A549 (cell line): Measurements from ENCODE around the gene EIF2S3. TPM values are rescaled to one million over a fixed set of nuclear protein-coding genes. Genes with fewer than 3 reads are reported as not detected.

Experiments used
- ATAC-seq, 2 experiments: fragments of 200-7000 bp in 1 of 2; fragments of >200 bp in 1 of 2; cut with Nextera tagmentation in 1 of 2; cut with Tn5 transposase in 1 of 2; 3 replicates each; pipeline versions ENCODE4 v1.8.0 to v1.9.1; 2018 to 2020; ENCODE audit warnings: mild to moderate bottlenecking in 1 of 2, moderate library complexity in 1 of 2
- CTCF ChIA-PET: fragments of 300-600 bp; sonication (Branson Sonifier 250); formaldehyde crosslinking; extraction: SDS; loops from one replicate; lab custom pipeline; 2021; ENCODE audit warnings: antibody characterized with exemption, inconsistent platforms; lab: Yijun Ruan, JAX
- POLR2A ChIA-PET: fragments of 350-600 bp; formaldehyde crosslinking; extraction: SDS; loops from one replicate; lab custom pipeline; 2021; ENCODE audit warnings: antibody characterized with exemption, inconsistent platforms; lab: Yijun Ruan, JAX
- DNase-seq, 2 experiments: peaks; one replicate each; pipeline versions ENCODE4 v3.0.0 to v3.0.0-alpha.2; 2011 to 2016; ENCODE audit warnings: low read depth in 1 of 2, low spot score in 1 of 2
- FAIRE-seq: peaks from 2 replicates; lab custom pipeline; 2011; peaks lifted over from hg19 to GRCh38; lab: Jason Lieb, UNC
- H3K27ac ChIP-seq, 2 experiments: fragments of >200 bp; sonication (Bioruptor Twin); formaldehyde crosslinking; 3 replicates each; pipeline ENCODE4 v1.5.1; 2016 to 2017
- H3K4me1 ChIP-seq: fragments of >200 bp; sonication (Bioruptor Twin); formaldehyde crosslinking; 3 replicates; pipeline ENCODE4 v1.6.1; 2016
- H3K4me2 ChIP-seq: fragments of >200 bp; sonication (Bioruptor Twin); formaldehyde crosslinking; 3 replicates; pipeline ENCODE4 v1.6.1; 2016
- H3K4me3 ChIP-seq: fragments of >200 bp; sonication (Bioruptor Twin); formaldehyde crosslinking; 3 replicates; pipeline ENCODE4 v1.5.1; 2016
- H3K9me3 ChIP-seq: fragments of >200 bp; sonication (Bioruptor Twin); formaldehyde crosslinking; 3 replicates; pipeline ENCODE4 v1.6.1; 2016
- ATOH8 ChIP-seq: fragments of 250-450 bp; sonication (Bioruptor Pico); IDR thresholded peaks from 2 replicates; pipeline ENCODE4 v1.5.0; 2020; ENCODE audit warnings: low read depth, mild to moderate bottlenecking, moderate library complexity
- CBX2 ChIP-seq: fragments of 200-600 bp; sonication (generic); IDR thresholded peaks from 2 replicates; pipeline ENCODE4 v1.6.1; 2016; ENCODE audit warnings: low read depth, mild to moderate bottlenecking, borderline replicate concordance
- CBX8 ChIP-seq: fragments of 200-600 bp; sonication (generic); IDR thresholded peaks from 2 replicates; pipeline ENCODE4 v1.6.1; 2016
- E2F6 ChIP-seq: IDR thresholded peaks from 2 replicates; pipeline ENCODE4 v1.6.1; 2012; ENCODE audit warnings: low read depth, borderline replicate concordance
- EHMT2 ChIP-seq: fragments of 200-600 bp; sonication (generic); IDR thresholded peaks from 2 replicates; pipeline ENCODE4 v1.6.1; 2016; ENCODE audit warnings: antibody characterized with exemption, low read depth, mild to moderate bottlenecking, moderate library complexity
- FOSB ChIP-seq: fragments of 250-450 bp; sonication (Bioruptor Pico); IDR thresholded peaks from 2 replicates; pipeline ENCODE4 v1.5.0; 2020; ENCODE audit warnings: mild to moderate bottlenecking, moderate library complexity
- FOXS1 ChIP-seq: fragments of 250-450 bp; sonication (Bioruptor Pico); IDR thresholded peaks from 2 replicates; pipeline ENCODE4 v1.5.0; 2020; ENCODE audit warnings: mild to moderate bottlenecking, moderate library complexity
- GATA3 ChIP-seq: IDR thresholded peaks from 2 replicates; pipeline ENCODE4 v1.6.1; 2012; ENCODE audit warnings: borderline replicate concordance
- HES2 ChIP-seq: fragments of >200 bp; sonication (Bioruptor Twin); formaldehyde crosslinking; IDR thresholded peaks from 2 replicates; pipeline ENCODE4 v1.6.1; 2016
- HEYL ChIP-seq: fragments of 250-450 bp; sonication (Bioruptor Pico); IDR thresholded peaks from 2 replicates; pipeline ENCODE4 v1.8.0; 2021; ENCODE audit warnings: mild to moderate bottlenecking, moderate library complexity
- HOXA7 ChIP-seq: fragments of 250-450 bp; sonication (Bioruptor Pico); IDR thresholded peaks from 2 replicates; pipeline ENCODE4 v1.5.0; 2020; ENCODE audit warnings: mild to moderate bottlenecking, moderate library complexity
- HOXB13 ChIP-seq: fragments of 250-450 bp; sonication (Bioruptor Pico); IDR thresholded peaks from 2 replicates; pipeline ENCODE4 v1.5.0; 2020; ENCODE audit warnings: low read depth, mild to moderate bottlenecking, moderate library complexity
- HOXB5 ChIP-seq: fragments of 250-450 bp; sonication (Bioruptor Pico); IDR thresholded peaks from 2 replicates; pipeline ENCODE4 v1.5.0; 2020; ENCODE audit warnings: mild to moderate bottlenecking, moderate library complexity
- KDM1A ChIP-seq: fragments of 200-600 bp; sonication (generic); IDR thresholded peaks from 2 replicates; pipeline ENCODE4 v1.6.1; 2016; ENCODE audit warnings: low read depth, mild to moderate bottlenecking
- MAFK ChIP-seq: fragments of 450-650 bp; IDR thresholded peaks from 2 replicates; pipeline ENCODE4 v1.6.1; 2014; ENCODE audit not compliant: partially characterized antibody
- MAZ ChIP-seq: fragments of 150-350 bp; IDR thresholded peaks from 2 replicates; pipeline ENCODE4 v1.6.1; 2014; ENCODE audit warnings: antibody characterized with exemption, low read depth, low read length, borderline replicate concordance
- NPAS2 ChIP-seq: fragments of 250-450 bp; sonication (Bioruptor Pico); IDR thresholded peaks from 2 replicates; pipeline ENCODE4 v1.8.0; 2022; ENCODE audit warnings: mild to moderate bottlenecking, moderate library complexity, borderline replicate concordance
- NR3C1 ChIP-seq: fragments of >200 bp; sonication (Bioruptor Twin); formaldehyde crosslinking; IDR thresholded peaks from 3 replicates; pipeline ENCODE4 v1.6.1; 2017
- POLR2A ChIP-seq: IDR thresholded peaks from 2 replicates; pipeline ENCODE4 v1.6.1; 2012; ENCODE audit warnings: mild to moderate bottlenecking, low read length
- RAD21 ChIP-seq, 2 experiments: fragments of >200 bp in 1 of 2; sonication (Bioruptor Twin) in 1 of 2; formaldehyde crosslinking in 1 of 2; IDR thresholded peaks in 1 of 2; conservative IDR thresholded peaks in 1 of 2; 2 replicates in 1 of 2; 3 replicates in 1 of 2; pipeline ENCODE4 v1.6.1; 2012 to 2018; ENCODE audit warnings: inconsistent platforms in 1 of 2
- RARB ChIP-seq: fragments of 250-450 bp; sonication (Bioruptor Pico); IDR thresholded peaks from 2 replicates; pipeline ENCODE4 v1.8.0; 2021; ENCODE audit warnings: mild to moderate bottlenecking, moderate library complexity
- TP53 ChIP-seq: fragments of 250-450 bp; sonication (Bioruptor Pico); IDR thresholded peaks from 2 replicates; pipeline ENCODE4 v1.5.0; 2021; ENCODE audit warnings: mild to moderate bottlenecking, moderate library complexity
- ZC3H11A ChIP-seq: fragments of 450-650 bp; IDR thresholded peaks from 2 replicates; pipeline ENCODE4 v1.6.1; 2014; ENCODE audit warnings: antibody characterized with exemption, mild to moderate bottlenecking
- ZNF302 ChIP-seq: fragments of 250-450 bp; sonication (Bioruptor Pico); IDR thresholded peaks from 2 replicates; pipeline ENCODE4 v1.9.0; 2021; ENCODE audit warnings: inconsistent platforms, mild to moderate bottlenecking, moderate library complexity
- WGBS: methylation state at CpG from one replicate; pipeline ENCODE4 v1.1.6; 2017; ENCODE audit errors: missing lambda C conversion rate; 5-methylcytosine and 5-hydroxymethylcytosine counted together
- polyA plus RNA-seq, 4 experiments: library from polyadenylated mRNA; depleted of rRNA in 3 of 4; stranded (reverse); fragments of >200 nt; fragmentation: RNase III in 1 of 4; extraction: RNeasy Plus Mini Kit Qiagen cat#74134 plus additional on column Dnase treatment in 1 of 4; gene quantifications; 2 replicates in 3 of 4; 3 replicates in 1 of 4; pipeline ENCODE4 v1.2.3, GENCODE V29; 2011 to 2017
- TF ChIP-seq, protein P1 (sequence below): fragments of 150-350 bp; IDR thresholded peaks from 2 replicates; pipeline ENCODE4 v1.6.1; 2014; ENCODE audit warnings: low read depth, mild to moderate bottlenecking, low read length
- TF ChIP-seq, protein P2 (sequence below): IDR thresholded peaks from 2 replicates; pipeline ENCODE4 v1.6.1; 2012
- TF ChIP-seq, protein P3 (sequence below): IDR thresholded peaks from 2 replicates; pipeline ENCODE4 v1.6.1; 2012

Gene EIF2S3
- polyA plus RNA-seq, 2 of the 4 experiments (the other 2 are of a cell fraction) = 219 to 259 TPM

DNA sequence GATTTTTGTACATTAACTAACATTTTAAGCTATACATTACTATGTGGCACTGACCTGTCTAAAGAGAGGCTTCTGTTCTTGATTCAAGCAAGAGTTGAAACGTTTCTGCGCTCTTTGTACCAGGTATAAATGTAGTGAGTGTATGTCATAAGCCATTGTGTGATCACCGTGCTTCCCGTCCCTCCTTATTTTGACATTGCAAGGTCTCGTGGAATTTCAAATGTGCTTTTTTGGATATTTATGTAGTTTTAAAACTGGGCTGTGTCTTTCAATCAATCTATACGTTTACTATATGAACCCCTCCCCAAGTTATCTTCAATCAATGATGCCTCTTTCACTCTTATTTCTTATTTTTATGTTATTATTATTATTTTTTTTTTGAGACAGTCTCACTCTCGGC is 27.7 kb upstream of the EIF2S3 start, which contains the start of gene KLHL15:
KLHL15 (minus strand) TSS at position 101 of the 400 bp plus-strand sequence. CDS start 20,493 bp downstream, outside the sequence.
- ATAC-seq = no peak
- TF ChIP-seq ZNF302 (CRISPR knock-in tag) = no peak
- no peak for TF ChIP-seq HOXA7
- TF ChIP-seq RAD21 (conservative IDR thresholded peaks at IDR 0.05 in 1 of 2, IDR thresholded peaks at IDR 0.05 in 1 of 2) = no peak
- no peak for TF ChIP-seq EHMT2
- TF ChIP-seq TP53 (CRISPR knock-in tag) = no peak
- no peak for TF ChIP-seq HOXB13 (CRISPR knock-in tag)
- no peak for TF ChIP-seq CBX2
- no peak for TF ChIP-seq HES2
- TF ChIP-seq HOXB5 (CRISPR knock-in tag) = no peak
- no peak for TF ChIP-seq RARB (CRISPR knock-in tag)
- no peak for TF ChIP-seq ATOH8 (CRISPR knock-in tag)
- TF ChIP-seq FOSB (CRISPR knock-in tag) = no peak
- TF ChIP-seq HEYL (CRISPR knock-in tag) = no peak
- no peak for TF ChIP-seq FOXS1 (CRISPR knock-in tag)
- TF ChIP-seq, protein P1, sequence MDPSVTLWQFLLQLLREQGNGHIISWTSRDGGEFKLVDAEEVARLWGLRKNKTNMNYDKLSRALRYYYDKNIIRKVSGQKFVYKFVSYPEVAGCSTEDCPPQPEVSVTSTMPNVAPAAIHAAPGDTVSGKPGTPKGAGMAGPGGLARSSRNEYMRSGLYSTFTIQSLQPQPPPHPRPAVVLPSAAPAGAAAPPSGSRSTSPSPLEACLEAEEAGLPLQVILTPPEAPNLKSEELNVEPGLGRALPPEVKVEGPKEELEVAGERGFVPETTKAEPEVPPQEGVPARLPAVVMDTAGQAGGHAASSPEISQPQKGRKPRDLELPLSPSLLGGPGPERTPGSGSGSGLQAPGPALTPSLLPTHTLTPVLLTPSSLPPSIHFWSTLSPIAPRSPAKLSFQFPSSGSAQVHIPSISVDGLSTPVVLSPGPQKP = no peak
- no peak for TF ChIP-seq NPAS2 (CRISPR knock-in tag)
- FAIRE-seq = peak; percentile 61
- Histone ChIP-seq H3K4me2 (peak within 1 kb of the TSS; percentile 92), H3K4me3 (peak within 1 kb of the TSS; percentile 95), H3K4me1 (peaks cover 7% of the 10 kb centered on the region; the same call in 2 of the 3 replicates), H3K9me3 (no peaks in the 10 kb centered on the region), H3K27ac (peak within 1 kb of the TSS; percentile 99)
- ChIA-PET CTCF (interaction anchor here (1.4 to 4.5 kb wide), 4 partner anchors 11 to 244 kb away, joined by 3 to 30 read pairs (median 6); partner anchors contain the start of genes EIF2S3 and SAT1), POLR2A (interaction anchor here (0.5 to 4.2 kb wide), 2 partner anchors 28 to 131 kb away, joined by 3 to 80 read pairs; partner anchors contain the start of gene EIF2S3)
- DNase-seq = no peak
- 77% methylated on average over 7 of the region's 7 CpGs for WGBS

DNA sequence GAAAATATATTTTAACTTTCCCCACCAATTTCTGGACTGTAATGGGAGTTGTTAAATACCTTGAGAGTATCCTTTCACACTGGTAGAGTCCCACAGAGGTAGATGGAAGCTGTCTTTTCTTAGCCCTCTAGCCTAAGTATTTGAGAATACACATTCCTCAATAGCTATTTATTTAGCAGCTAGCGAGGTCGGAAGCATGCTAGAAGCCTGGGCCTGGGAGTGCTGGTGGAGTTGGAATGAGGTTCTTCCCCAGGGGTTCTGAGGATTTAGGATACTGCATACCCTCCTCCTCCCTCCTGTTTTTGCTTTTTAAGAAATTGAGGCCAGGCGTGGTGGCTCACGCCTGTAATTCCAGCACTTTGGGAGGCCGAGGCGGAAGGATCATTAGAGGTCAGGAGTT is 26.8 kb upstream of the EIF2S3 start:
- POLR2A ChIA-PET = interaction anchor here (4.2 kb wide), 1 partner anchor 27 kb away, joined by 80 read pairs; the partner anchor contains the start of gene EIF2S3
- 95% methylated on average over 6 of the region's 6 CpGs for WGBS
- TF ChIP-seq MAZ = no peak
- no peak for TF ChIP-seq KDM1A
- no peak for TF ChIP-seq ZC3H11A
- TF ChIP-seq CBX8 = no peak
- TF ChIP-seq, protein P2, sequence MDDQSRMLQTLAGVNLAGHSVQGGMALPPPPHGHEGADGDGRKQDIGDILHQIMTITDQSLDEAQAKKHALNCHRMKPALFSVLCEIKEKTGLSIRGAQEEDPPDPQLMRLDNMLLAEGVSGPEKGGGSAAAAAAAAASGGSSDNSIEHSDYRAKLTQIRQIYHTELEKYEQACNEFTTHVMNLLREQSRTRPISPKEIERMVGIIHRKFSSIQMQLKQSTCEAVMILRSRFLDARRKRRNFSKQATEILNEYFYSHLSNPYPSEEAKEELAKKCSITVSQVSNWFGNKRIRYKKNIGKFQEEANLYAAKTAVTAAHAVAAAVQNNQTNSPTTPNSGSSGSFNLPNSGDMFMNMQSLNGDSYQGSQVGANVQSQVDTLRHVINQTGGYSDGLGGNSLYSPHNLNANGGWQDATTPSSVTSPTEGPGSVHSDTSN = no peak
- TF ChIP-seq GATA3 = no peak
- no peak for TF ChIP-seq POLR2A
- TF ChIP-seq, protein P3, sequence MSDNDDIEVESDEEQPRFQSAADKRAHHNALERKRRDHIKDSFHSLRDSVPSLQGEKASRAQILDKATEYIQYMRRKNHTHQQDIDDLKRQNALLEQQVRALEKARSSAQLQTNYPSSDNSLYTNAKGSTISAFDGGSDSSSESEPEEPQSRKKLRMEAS = no peak
- no peak for TF ChIP-seq MAFK
- TF ChIP-seq E2F6 = no peak
- TF ChIP-seq NR3C1 = no peak
- DNase-seq (no peak), ATAC-seq (no peak), FAIRE-seq (no peak)
- Histone ChIP-seq H3K27ac (no peak overlapping the region; a peak in 1 of 6 replicates), H3K9me3 (no peaks in the 10 kb centered on the region), H3K4me2 (no peak overlapping the region), H3K4me3 (no peak overlapping the region), H3K4me1 (peaks cover 7% of the 10 kb centered on the region; the same call in 2 of the 3 replicates)
- CTCF ChIA-PET = interaction anchor here (0.6 to 4.5 kb wide), 3 partner anchors 9 to 28 kb away, joined by 3 to 30 read pairs (median 3); partner anchors contain the start of gene EIF2S3
